A673 (cell line): ENCODE measurements around the gene NOP16.

ENCODE experiments used
- CTCF ChIP-seq: fragments of 300-800, 200-600 bp; sonication (generic); conservative IDR thresholded peaks from 2 replicates; pipeline ENCODE4 v1.5.1; 2017; ENCODE audit warnings: low read depth, mild to moderate bottlenecking, antibody characterized with exemption, low read length, moderate library complexity, mixed read lengths
- EZH2 ChIP-seq: fragments of 200-600 bp; sonication (generic); IDR thresholded peaks from 2 replicates; pipeline ENCODE4 v1.6.1; 2017; ENCODE audit warnings: borderline replicate concordance, low read depth, mild to moderate bottlenecking, mixed read lengths, antibody characterized with exemption, low read length; ENCODE audit not compliant: poor library complexity, severe bottlenecking

- TF ChIP-seq CTCF (no peak), EZH2 (no peak)
These were observed 5.7 kb downstream of the NOP16 start for GRCh38 chr5:176382721-176383120.
